K562 (cell line): ENCODE results near the gene CSNK1A1. TPM values are rescaled to one million over a fixed set of nuclear protein-coding genes. Genes with fewer than 3 reads are reported as not detected.

Source experiments
- ATAC-seq: fragments of 200-7000 bp; cut with Tn5 transposase; 3 replicates; pipeline ENCODE4 v1.9.1; 2020; ENCODE audit warnings: moderate library complexity
- BruUV-seq: library from RNA; stranded (reverse); fragments of 400-500 nt; replicated peaks from 2 replicates; lab custom pipeline; 2021; lab: Mats Ljungman, UMichigan
- CTCF ChIA-PET: fragments of 300-600 bp; formaldehyde crosslinking; extraction: SDS; loops from one replicate; lab custom pipeline; 2021; ENCODE audit warnings: low intra/inter-chr PET ratio; lab: Yijun Ruan, JAX
- POLR2A ChIA-PET: fragments of 300-600, 350-650 bp; sonication (Branson Sonifier 250); formaldehyde crosslinking; extraction: SDS; loops from one replicate; lab custom pipeline; 2021; ENCODE audit warnings: antibody characterized with exemption, inconsistent platforms; lab: Yijun Ruan, JAX
- DNase-seq, 4 experiments: peaks; one replicate each; pipeline versions ENCODE4 v3.0.0 to v3.0.0-alpha.2; 2011 to 2018; ENCODE audit warnings: low spot score in 3 of 4, mixed read lengths in 3 of 4; ENCODE audit errors: extremely low read depth in 1 of 4
- FAIRE-seq: peaks from 2 replicates; lab custom pipeline; 2011; peaks lifted over from hg19 to GRCh38; lab: Jason Lieb, UNC
- H2AFZ ChIP-seq: 2 replicates; pipeline ENCODE4 v1.6.0; 2011; ENCODE audit warnings: low read depth, low read length, control low read depth, inconsistent platforms
- H3K27ac ChIP-seq: fragments of 200-600 bp; 3 replicates; pipeline ENCODE4 v1.8.0; 2011; ENCODE audit warnings: low read depth, mild to moderate bottlenecking, control low read depth, inconsistent platforms, low read length, moderate library complexity, mixed read lengths; ENCODE audit errors: extremely low read depth
- H3K27me3 ChIP-seq, 2 experiments: fragments of 300-600 bp in 1 of 2; 2 replicates in 1 of 2; 3 replicates in 1 of 2; pipeline versions ENCODE4 v1.6.0 to v1.8.0; 2011; ENCODE audit warnings: inconsistent platforms in 2 of 2, low read length in 2 of 2, mild to moderate bottlenecking in 1 of 2, mixed read lengths in 1 of 2, moderate library complexity in 1 of 2; ENCODE audit not compliant: control insufficient read depth in 2 of 2, insufficient read depth in 2 of 2
- H3K36me3 ChIP-seq: fragments of 300-600 bp; 3 replicates; pipeline ENCODE4 v1.8.0; 2011; ENCODE audit warnings: mild to moderate bottlenecking, low read length, inconsistent platforms; ENCODE audit not compliant: control insufficient read depth, insufficient read depth
- H3K4me1 ChIP-seq, 2 experiments: fragments of 200-600 bp in 1 of 2; replicated peaks in 1 of 2; 2 replicates in 1 of 2; 3 replicates in 1 of 2; pipeline versions ENCODE4 v1.5.1 to v1.8.0; 2011; ENCODE audit warnings: inconsistent platforms in 2 of 2, low read length in 2 of 2, mild to moderate bottlenecking in 1 of 2, mixed read lengths in 1 of 2, moderate library complexity in 1 of 2; ENCODE audit not compliant: control insufficient read depth in 2 of 2, insufficient read depth in 2 of 2
- H3K4me2 ChIP-seq: 2 replicates; pipeline ENCODE4 v1.6.1; 2011; ENCODE audit warnings: low read length, control low read depth, inconsistent platforms, mixed read lengths; ENCODE audit not compliant: insufficient read depth
- H3K4me3 ChIP-seq: fragments of 200-600 bp; sonication (generic), shearing (Covaris generic); 2 replicates; pipeline ENCODE4 v1.5.1; 2016; ENCODE audit warnings: control low read depth, inconsistent platforms
- H3K79me2 ChIP-seq: fragments of 200-600 bp; 3 replicates; pipeline ENCODE4 v1.8.0; 2011; ENCODE audit warnings: low read length, inconsistent platforms; ENCODE audit not compliant: control insufficient read depth, insufficient read depth
- H3K9ac ChIP-seq, 2 experiments: 2 replicates each; pipeline versions ENCODE4 v1.6.0 to v1.6.1; 2011; ENCODE audit warnings: low read depth in 2 of 2, low read length in 2 of 2, control low read depth in 1 of 2, inconsistent platforms in 1 of 2, mild to moderate bottlenecking in 1 of 2, mixed read lengths in 1 of 2; ENCODE audit not compliant: insufficient read depth in 1 of 2
- H3K9me1 ChIP-seq: one replicate; pipeline ENCODE4 v1.6.0; 2011; ENCODE audit warnings: inconsistent platforms, mild to moderate bottlenecking, low read length, moderate library complexity; ENCODE audit not compliant: control insufficient read depth, insufficient read depth
- H3K9me3 ChIP-seq: replicated peaks from 2 replicates; pipeline ENCODE4 v1.5.1; 2011; ENCODE audit warnings: low read depth, low read length, inconsistent platforms; ENCODE audit not compliant: control insufficient read depth, insufficient read depth
- H4K20me1 ChIP-seq: replicated peaks from 2 replicates; pipeline ENCODE4 v1.6.1; 2011; ENCODE audit warnings: low read length, inconsistent platforms, mixed read lengths; ENCODE audit not compliant: control insufficient read depth, insufficient read depth
- CBX8 ChIP-seq: fragments of 200-600 bp; sonication (generic); IDR thresholded peaks from 2 replicates; pipeline ENCODE4 v1.6.1; 2012; ENCODE audit warnings: borderline replicate concordance, mixed run types, low read depth, mild to moderate bottlenecking, moderate library complexity, mixed read lengths, low read length, control low read depth, inconsistent platforms; ENCODE audit not compliant: poor library complexity, severe bottlenecking; ENCODE audit errors: extremely low read depth
- CEBPB ChIP-seq: fragments of 450-650 bp; IDR thresholded peaks from 2 replicates; pipeline ENCODE4 v1.6.1; 2016; ENCODE audit warnings: missing genetic modification characterization, missing compliant biosample characterization
- COPS2 ChIP-seq: fragments of 450-650 bp; conservative IDR thresholded peaks from 2 replicates; pipeline ENCODE4 v1.6.1; 2016; ENCODE audit warnings: mild to moderate bottlenecking, moderate library complexity
- JUN ChIP-seq, 2 experiments: sonication (generic) in 1 of 2; formaldehyde crosslinking in 1 of 2; IDR thresholded peaks; 2 replicates each; pipeline versions ENCODE4 v1.6.1 to v1.8.0; 2012 to 2022; ENCODE audit warnings: borderline replicate concordance in 2 of 2, mild to moderate bottlenecking in 2 of 2, improper control_type of control experiment in 1 of 2, low read depth in 1 of 2, low read length in 1 of 2, missing genetic modification reagents in 1 of 2
- JUND ChIP-seq, 2 experiments: IDR thresholded peaks; 2 replicates in 1 of 2; 3 replicates in 1 of 2; pipeline ENCODE4 v1.6.1; 2011; ENCODE audit warnings: borderline replicate concordance in 2 of 2, low read depth in 2 of 2, low read length in 2 of 2, improper control_type of control experiment in 1 of 2, missing biosample characterization in 1 of 2, missing genetic modification characterization in 1 of 2, missing genetic modification reagents in 1 of 2
- NFE2 ChIP-seq: IDR thresholded peaks from 2 replicates; pipeline ENCODE4 v1.6.1; 2014; ENCODE audit warnings: antibody characterized with exemption, low read depth
- POLR2H ChIP-seq: IDR thresholded peaks from 2 replicates; pipeline ENCODE4 v1.6.1; 2016; ENCODE audit warnings: missing genetic modification characterization, low read depth, mild to moderate bottlenecking, control low read depth, missing compliant biosample characterization, moderate library complexity
- TGIF2 ChIP-seq: sonication (generic); formaldehyde crosslinking; IDR thresholded peaks from 2 replicates; pipeline ENCODE4 v1.8.1; 2022; ENCODE audit warnings: mild to moderate bottlenecking, missing genetic modification reagents, moderate library complexity
- ZNF274 ChIP-seq: IDR thresholded peaks from 2 replicates; pipeline ENCODE4 v1.6.1; 2011; ENCODE audit warnings: low read depth, mild to moderate bottlenecking, low read length, moderate library complexity, borderline replicate concordance
- ZNF445 ChIP-seq: fragments of 250-450 bp; sonication (Bioruptor Pico); IDR thresholded peaks from 2 replicates; pipeline ENCODE4 v1.4.0; 2020; ENCODE audit warnings: low read depth, mild to moderate bottlenecking, moderate library complexity
- WGBS: fragments of 100-300 bp; shearing (Covaris generic); methylation state at CpG from one replicate; pipeline ENCODE4 v1.1.6; 2016; ENCODE audit warnings: low coverage, mixed read lengths; ENCODE audit not compliant: insufficient coverage; ENCODE audit errors: missing lambda C conversion rate; 5-methylcytosine and 5-hydroxymethylcytosine counted together
- in situ Hi-C: fragments of 300-500 bp; cut with MboI; formaldehyde crosslinking; loops from 4 replicates; pipeline ENCODE4 v1.15.0; 2018; ENCODE audit warnings: inconsistent platforms, mixed read lengths
- intact Hi-C: fragments of 100-400 bp; cut with micrococcal nuclease; formaldehyde crosslinking; loops from 2 replicates; pipeline ENCODE4 v1.14.2; 2022
- polyA plus RNA-seq, 8 experiments: library from polyadenylated mRNA; depleted of rRNA in 4 of 8; stranded (reverse) in 5 of 8; unstranded in 3 of 8; fragments of >200 nt; fragmentation: Nextera tagmentation in 2 of 8; fragmentation: Illumina TruSeq in 1 of 8; extraction: Ambion mirVana in 2 of 8; extraction: Trizol in 1 of 8; gene quantifications; 2 replicates each; pipeline versions ENCODE4 v1.2.1 to v1.2.3, GENCODE V29; 2011 to 2014; ENCODE audit warnings: inconsistent platforms in 1 of 8, missing spikeins in 1 of 8
- total RNA-seq, 7 experiments: library from RNA; depleted of rRNA in 6 of 7; stranded (reverse); fragments of >200 nt in 6 of 7; fragmentation: Illumina TruSeq in 2 of 7; extraction: Trizol in 2 of 7; gene quantifications; 2 replicates each; pipeline versions ENCODE4 v1.2.1 to v1.2.3, GENCODE V29; 2011 to 2021; ENCODE audit warnings: low replicate concordance in 1 of 7
- TF ChIP-seq, protein P1 (sequence below): sonication (generic); formaldehyde crosslinking; IDR thresholded peaks from 2 replicates; pipeline ENCODE4 v1.8.0; 2022; ENCODE audit warnings: mild to moderate bottlenecking, missing genetic modification reagents

Gene CSNK1A1
- total and polyA plus RNA-seq, 9 of the 15 experiments (the other 6 are each of a cell fraction or from before 2014, with no cell fraction given), result 49.1 to 196 (median 154) TPM

DNA sequence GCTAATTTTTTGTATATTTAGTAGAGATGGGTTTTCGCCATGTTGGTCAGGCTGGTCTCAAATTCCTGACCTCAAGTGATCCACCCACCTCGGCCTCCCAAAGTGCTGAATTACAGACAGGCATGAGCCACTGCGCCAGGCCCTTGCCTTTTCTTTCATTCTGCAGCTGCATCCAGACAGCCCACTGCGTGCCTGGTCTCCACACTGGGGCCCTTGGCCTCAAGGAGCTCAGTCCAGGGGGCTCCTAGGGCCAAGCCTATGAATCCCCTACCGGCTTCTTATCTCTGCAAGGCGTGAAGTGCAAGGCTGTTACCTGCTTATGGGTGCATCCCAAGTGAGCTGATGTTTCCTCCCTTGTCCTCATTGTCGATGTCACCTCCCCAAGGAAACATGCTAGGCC, 78.8 kb downstream of the CSNK1A1 start (continued):
- TF ChIP-seq, protein P1, sequence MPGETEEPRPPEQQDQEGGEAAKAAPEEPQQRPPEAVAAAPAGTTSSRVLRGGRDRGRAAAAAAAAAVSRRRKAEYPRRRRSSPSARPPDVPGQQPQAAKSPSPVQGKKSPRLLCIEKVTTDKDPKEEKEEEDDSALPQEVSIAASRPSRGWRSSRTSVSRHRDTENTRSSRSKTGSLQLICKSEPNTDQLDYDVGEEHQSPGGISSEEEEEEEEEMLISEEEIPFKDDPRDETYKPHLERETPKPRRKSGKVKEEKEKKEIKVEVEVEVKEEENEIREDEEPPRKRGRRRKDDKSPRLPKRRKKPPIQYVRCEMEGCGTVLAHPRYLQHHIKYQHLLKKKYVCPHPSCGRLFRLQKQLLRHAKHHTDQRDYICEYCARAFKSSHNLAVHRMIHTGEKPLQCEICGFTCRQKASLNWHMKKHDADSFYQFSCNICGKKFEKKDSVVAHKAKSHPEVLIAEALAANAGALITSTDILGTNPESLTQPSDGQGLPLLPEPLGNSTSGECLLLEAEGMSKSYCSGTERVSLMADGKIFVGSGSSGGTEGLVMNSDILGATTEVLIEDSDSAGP (CRISPR knock-in tag), result no peak
- no peak for TF ChIP-seq CBX8

DNA sequence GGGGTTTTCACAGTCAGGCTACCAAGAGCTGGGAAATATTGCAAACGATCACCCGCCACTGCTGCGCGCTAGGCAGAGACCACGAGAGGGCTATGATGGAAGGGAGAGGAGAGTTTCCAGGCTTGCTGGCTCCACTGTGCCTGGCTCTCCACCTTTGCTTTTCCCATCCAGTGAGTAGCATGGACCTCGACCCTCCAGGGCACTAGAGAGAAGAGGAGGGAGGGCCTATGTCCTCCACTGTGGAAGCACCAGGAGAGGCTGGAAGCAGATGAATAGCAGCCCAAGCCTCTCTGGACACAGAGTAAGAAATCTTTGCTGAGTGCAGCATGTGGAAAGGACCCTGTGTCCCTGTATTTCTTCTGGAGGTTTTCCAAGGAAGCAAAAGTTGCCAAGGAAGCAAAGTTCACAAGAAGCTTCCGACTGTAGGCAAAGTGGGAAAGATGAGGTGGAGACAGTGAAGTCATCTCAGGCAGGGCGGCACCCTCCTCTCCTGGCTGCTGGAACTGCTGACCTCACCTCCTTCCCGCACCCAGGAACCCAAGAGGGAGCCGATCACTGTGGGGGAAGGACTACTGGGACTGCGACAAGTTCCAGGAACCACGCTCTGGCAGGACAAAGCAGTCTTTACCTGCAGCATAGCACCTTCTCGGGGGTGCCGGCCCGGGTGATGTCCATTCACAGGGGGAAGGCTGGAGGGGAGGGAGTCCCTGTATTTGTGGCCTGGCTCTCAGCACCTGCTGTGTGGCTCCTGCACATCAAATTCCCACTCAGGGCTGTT, 79.6 kb downstream of the CSNK1A1 start:
- DNase-seq (peak in 3 of 4 experiments; percentile 45 to 63 (median 54)), FAIRE-seq (no peak), ATAC-seq (peak; percentile 75)
- Histone ChIP-seq H3K9me3 (no peaks in the 10 kb centered on the region), H3K4me2 (peak overlapping the region; percentile 65), H4K20me1 (no peaks in the 10 kb centered on the region), H3K79me2 (no peaks in the 10 kb centered on the region), H3K27ac (0 out of 3 replicates have a peak overlapping the region, but pooled peaks have one; percentile 18), H3K9me1 (no peaks in the 10 kb centered on the region), H3K4me1 (peaks cover 16% of the 10 kb centered on the region in 2 experiments; a peak in 4 of 5 replicates), H2AFZ (peak overlapping the region; percentile 94), H3K4me3 (no peak overlapping the region), H3K27me3 (no peaks in the 10 kb centered on the region), H3K9ac (peak overlapping the region in 1 of 2 experiments; percentile 90; a peak in 2 of 4 replicates), H3K36me3 (no peaks in the 10 kb centered on the region)
- intact Hi-C loops (no loop called here), in situ Hi-C loops (no loop called here)
- ChIA-PET POLR2A (interaction anchor here (0.6 to 4.6 kb wide), 3 partner anchors 13 to 77 kb away, joined by 3 to 25 read pairs (median 5); no protein-coding TSS in a partner anchor), CTCF (no interaction called here)
- WGBS, result 32% methylated on average over 12 of the region's 15 CpGs
- no TSS peak for BruUV-seq
- TF ChIP-seq POLR2H (tag) (no peak), JUN (IDR thresholded peaks at IDR 0.05; ENCODE audit: borderline replicate concordance, low read depth, low read length) (0 out of 2 replicates have a peak, but pooled peaks have one; percentile 19), JUN (CRISPR knock-in tag; IDR thresholded peaks at IDR 0.05; ENCODE audit: borderline replicate concordance) (no peak), COPS2 (no peak), ZNF274 (no peak), NFE2 (no peak), JUND (IDR thresholded peaks at IDR 0.05; ENCODE audit: borderline replicate concordance, low read depth, low read length) (peak; percentile 59; the same call in 1 of the 2 replicates), JUND (tag; IDR thresholded peaks at IDR 0.05; ENCODE audit: borderline replicate concordance, low read depth, low read length) (peak; percentile 79; the same call in 2 of the 3 replicates), CEBPB (tag) (no peak), ZNF445 (CRISPR knock-in tag) (no peak), TGIF2 (CRISPR knock-in tag) (no peak)
